WTC11 (cell line): Measurements from ENCODE around the gene TRA2A. TPM values are rescaled to one million over a fixed set of nuclear protein-coding genes. Genes with fewer than 3 reads are reported as not detected.

Source experiments
- ATAC-seq: fragments of 200-7000 bp; cut with Tn5 transposase; 2 replicates; pipeline ENCODE4 v1.10.0; 2021; ENCODE audit warnings: mild to moderate bottlenecking, moderate library complexity
- CTCF ChIA-PET: fragments of 300-600 bp; sonication (Branson Sonifier 250); formaldehyde crosslinking; loops from one replicate; lab custom pipeline; 2021; ENCODE audit warnings: antibody characterized with exemption; lab: Charles Lee
- POLR2A ChIA-PET: fragments of 350-600 bp; sonication (Branson Sonifier 250); formaldehyde crosslinking; loops from one replicate; lab custom pipeline; 2021; ENCODE audit warnings: antibody characterized with exemption; lab: Charles Lee
- DNase-seq: peaks from one replicate; pipeline ENCODE4 v3.0.0; 2021; ENCODE audit warnings: low spot score
- H3K27ac Mint-ChIP-seq: 2 replicates; pipeline ENCODE4 v1.8.0; 2021; ENCODE audit warnings: mixed read lengths
- H3K27me3 Mint-ChIP-seq: 2 replicates; pipeline ENCODE4 v1.8.0; 2021; ENCODE audit warnings: low read depth, mild to moderate bottlenecking, moderate library complexity, mixed read lengths
- H3K36me3 Mint-ChIP-seq: 2 replicates; pipeline ENCODE4 v1.8.0; 2021; ENCODE audit warnings: mixed read lengths
- H3K4me1 Mint-ChIP-seq: 2 replicates; pipeline ENCODE4 v1.8.0; 2022; ENCODE audit warnings: mixed read lengths
- H3K4me3 Mint-ChIP-seq: 2 replicates; pipeline ENCODE4 v1.8.0; 2021; ENCODE audit warnings: mild to moderate bottlenecking, moderate library complexity, mixed read lengths
- H3K9me3 Mint-ChIP-seq: 2 replicates; pipeline ENCODE4 v1.8.0; 2021; ENCODE audit warnings: mixed read lengths
- CREB1 ChIP-seq: sonication (generic); formaldehyde crosslinking; IDR thresholded peaks from 2 replicates; pipeline ENCODE4 v1.8.0; 2023; ENCODE audit warnings: mild to moderate bottlenecking, missing genetic modification reagents
- ELF4 ChIP-seq: sonication (generic); formaldehyde crosslinking; IDR thresholded peaks from 2 replicates; pipeline ENCODE4 v1.8.1; 2022; ENCODE audit warnings: low read depth, mild to moderate bottlenecking, moderate library complexity, missing genetic modification reagents
- GABPB1 ChIP-seq: sonication (generic); formaldehyde crosslinking; IDR thresholded peaks from 2 replicates; pipeline ENCODE4 v1.8.1; 2023; ENCODE audit warnings: mild to moderate bottlenecking, missing genetic modification reagents
- HMGA2 ChIP-seq: fragments of 250-450 bp; sonication (Bioruptor Pico); IDR thresholded peaks from 2 replicates; pipeline ENCODE4 v1.4.0; 2021; ENCODE audit warnings: mild to moderate bottlenecking, moderate library complexity
- KAT7 ChIP-seq: sonication (generic); formaldehyde crosslinking; IDR thresholded peaks from 2 replicates; pipeline ENCODE4 v1.8.1; 2023; ENCODE audit warnings: missing genetic modification reagents, mild to moderate bottlenecking, borderline replicate concordance
- NFATC4 ChIP-seq: fragments of 250-450 bp; sonication (Bioruptor Pico); IDR thresholded peaks from 2 replicates; pipeline ENCODE4 v1.9.0; 2021; ENCODE audit warnings: mild to moderate bottlenecking
- NR1H2 ChIP-seq: sonication (generic); formaldehyde crosslinking; IDR thresholded peaks from 2 replicates; pipeline ENCODE4 v1.9.0; 2021; ENCODE audit warnings: mild to moderate bottlenecking, moderate library complexity, missing genetic modification reagents
- SP1 ChIP-seq: sonication (generic); formaldehyde crosslinking; conservative IDR thresholded peaks from 2 replicates; pipeline ENCODE4 v1.8.1; 2022; ENCODE audit warnings: missing genetic modification reagents
- TEAD1 ChIP-seq: sonication (generic); formaldehyde crosslinking; IDR thresholded peaks from 2 replicates; pipeline ENCODE4 v1.8.0; 2022; ENCODE audit warnings: mild to moderate bottlenecking, missing genetic modification reagents
- ZNF416 ChIP-seq: fragments of 250-450 bp; sonication (Bioruptor Pico); IDR thresholded peaks from 2 replicates; pipeline ENCODE4 v1.9.0; 2021; ENCODE audit warnings: mild to moderate bottlenecking, inconsistent platforms
- ZNF423 ChIP-seq: fragments of 250-450 bp; sonication (Bioruptor Pico); IDR thresholded peaks from 2 replicates; pipeline ENCODE4 v2.1.2; 2022; ENCODE audit warnings: mild to moderate bottlenecking, moderate library complexity
- ZNF512 ChIP-seq: sonication (generic); formaldehyde crosslinking; IDR thresholded peaks from 2 replicates; pipeline ENCODE4 v1.8.1; 2022; ENCODE audit warnings: missing genetic modification reagents, borderline replicate concordance
- ZNF532 ChIP-seq: fragments of 250-450 bp; sonication (Bioruptor Pico); IDR thresholded peaks from 2 replicates; pipeline ENCODE4 v1.9.0; 2021; ENCODE audit warnings: mild to moderate bottlenecking, borderline replicate concordance
- total RNA-seq: library from RNA; stranded (reverse); gene quantifications from 3 replicates; pipeline ENCODE4 v1.2.3, GENCODE V29; 2021
- TF ChIP-seq, protein P1 (sequence below): sonication (generic); formaldehyde crosslinking; IDR thresholded peaks from 2 replicates; pipeline ENCODE4 v1.8.1; 2023; ENCODE audit warnings: mild to moderate bottlenecking, moderate library complexity, missing genetic modification reagents
- TF ChIP-seq, protein P2 (sequence below): fragments of 200-600 bp; IDR thresholded peaks from 2 replicates; pipeline ENCODE4 v1.8.0; 2022; ENCODE audit warnings: antibody characterized with exemption

Gene TRA2A
- total RNA-seq, 1 experiment from 2014 or later, result 110 TPM

DNA sequence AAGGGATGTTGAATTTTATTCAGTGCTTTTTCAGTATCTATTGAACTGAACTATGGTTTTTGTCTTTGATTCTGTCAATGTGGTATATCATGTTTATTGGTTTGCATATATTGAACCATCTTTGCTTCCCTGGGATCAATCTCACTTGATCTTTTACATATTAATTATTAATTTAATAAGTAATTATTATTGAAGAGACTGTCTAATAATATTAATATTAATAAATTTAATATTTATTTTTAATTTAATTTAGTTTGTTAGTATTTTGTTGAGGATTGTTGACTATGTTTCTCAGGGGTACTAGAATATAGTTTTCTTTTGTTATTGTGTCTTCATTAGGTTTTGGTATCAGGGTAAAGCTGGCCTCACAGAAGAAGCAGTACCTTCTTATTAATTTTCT is 26.5 kb upstream of the TRA2A start:
- ChIA-PET CTCF (no interaction called here), POLR2A (no interaction called here)
- Mint-ChIP-seq H3K27ac (no peak overlapping the region), H3K4me3 (no peak overlapping the region), H3K27me3 (no peaks in the 10 kb centered on the region; the same call in 1 of the 2 replicates), H3K9me3 (no peaks in the 10 kb centered on the region), H3K4me1 (no peaks in the 10 kb centered on the region), H3K36me3 (no peaks in the 10 kb centered on the region)
- no peak for DNase-seq
- no peak for ATAC-seq
- TF ChIP-seq HMGA2 (CRISPR knock-in tag) (peak; percentile 96), ZNF532 (CRISPR knock-in tag) (no peak)

DNA sequence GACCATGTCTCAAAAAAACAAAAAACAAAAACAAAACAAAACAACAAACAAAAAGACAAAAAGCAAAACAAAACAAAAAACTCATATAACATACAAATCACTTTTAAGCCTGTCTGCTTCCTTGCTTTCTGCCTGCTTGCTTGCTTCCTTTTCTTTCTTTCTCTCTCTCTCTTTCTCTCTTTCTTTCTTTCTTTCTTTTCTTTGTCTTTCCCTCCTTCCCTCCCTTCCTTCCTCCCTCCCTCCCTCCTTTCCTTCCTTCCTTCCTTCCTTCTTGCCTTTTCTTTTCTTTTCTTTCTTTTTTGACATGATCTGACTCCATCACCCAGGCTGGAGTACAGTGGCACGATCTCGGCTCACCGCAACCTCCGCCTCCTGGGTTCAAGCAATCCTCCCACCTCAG is 15.9 kb upstream of the TRA2A start:
- peaks cover 3% of the 10 kb centered on the region for H3K9me3 Mint-ChIP-seq
- TF ChIP-seq KAT7 (CRISPR knock-in tag) (no peak), ZNF416 (no peak), TEAD1 (CRISPR knock-in tag) (no peak), ELF4 (no peak), SP1 (no peak), NR1H2 (no peak), ZNF423 (CRISPR knock-in tag) (no peak), GABPB1 (CRISPR knock-in tag) (no peak), NFATC4 (CRISPR knock-in tag) (no peak)
- TF ChIP-seq, protein P1, sequence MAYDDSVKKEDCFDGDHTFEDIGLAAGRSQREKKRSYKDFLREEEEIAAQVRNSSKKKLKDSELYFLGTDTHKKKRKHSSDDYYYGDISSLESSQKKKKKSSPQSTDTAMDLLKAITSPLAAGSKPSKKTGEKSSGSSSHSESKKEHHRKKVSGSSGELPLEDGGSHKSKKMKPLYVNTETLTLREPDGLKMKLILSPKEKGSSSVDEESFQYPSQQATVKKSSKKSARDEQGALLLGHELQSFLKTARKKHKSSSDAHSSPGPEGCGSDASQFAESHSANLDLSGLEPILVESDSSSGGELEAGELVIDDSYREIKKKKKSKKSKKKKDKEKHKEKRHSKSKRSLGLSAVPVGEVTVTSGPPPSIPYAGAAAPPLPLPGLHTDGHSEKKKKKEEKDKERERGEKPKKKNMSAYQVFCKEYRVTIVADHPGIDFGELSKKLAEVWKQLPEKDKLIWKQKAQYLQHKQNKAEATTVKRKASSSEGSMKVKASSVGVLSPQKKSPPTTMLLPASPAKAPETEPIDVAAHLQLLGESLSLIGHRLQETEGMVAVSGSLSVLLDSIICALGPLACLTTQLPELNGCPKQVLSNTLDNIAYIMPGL (CRISPR knock-in tag), result no peak
- POLR2A ChIA-PET, result no interaction called here
- no peaks in the 10 kb centered on the region for H3K27me3 Mint-ChIP-seq
- peaks cover 2% of the 10 kb centered on the region for H3K4me1 Mint-ChIP-seq
- no peak for ATAC-seq
- no peak for DNase-seq
- CTCF ChIA-PET, result interaction anchor here (1.0 to 1.9 kb wide), 6 partner anchors 16 to 1168 kb away, joined by 5 to 14 read pairs (median 11); partner anchors contain the start of genes CCDC126 and TRA2A
- no peaks in the 10 kb centered on the region for H3K36me3 Mint-ChIP-seq
- no peak overlapping the region for H3K27ac Mint-ChIP-seq
- no peak overlapping the region for H3K4me3 Mint-ChIP-seq

DNA sequence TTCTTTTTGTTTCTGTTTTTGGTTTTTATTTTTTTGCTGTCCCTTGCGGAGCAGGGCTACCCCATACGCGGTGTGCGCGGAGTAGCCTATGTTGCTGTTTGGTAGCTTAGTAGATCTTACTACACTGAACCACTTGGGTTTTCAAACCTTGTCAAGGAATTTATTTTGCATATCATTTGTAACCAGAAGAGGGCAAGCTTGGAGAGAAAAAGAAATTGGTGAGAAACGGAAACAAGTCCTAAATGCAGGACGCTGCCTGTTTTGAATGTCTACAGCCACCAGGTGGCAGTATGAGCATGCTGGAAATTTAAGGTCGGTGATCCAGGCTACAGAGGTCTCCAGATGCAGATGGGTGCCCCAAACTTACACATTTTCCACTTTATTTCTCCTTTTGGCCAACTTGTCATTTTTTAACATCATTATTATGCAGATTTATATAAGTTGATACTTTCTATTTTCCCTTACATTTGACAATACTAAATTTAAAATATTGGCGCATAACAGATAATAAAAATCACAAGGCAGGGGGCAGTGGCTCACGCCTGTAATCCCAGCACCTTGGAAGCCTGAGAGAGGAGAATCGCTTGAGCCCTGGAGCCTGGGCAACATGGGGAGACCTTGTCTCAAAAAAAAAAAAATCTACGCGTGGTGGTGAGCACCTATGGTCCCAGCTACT is 15.3 kb upstream of the TRA2A start:
- Mint-ChIP-seq H3K4me3 (no peak overlapping the region), H3K4me1 (peaks cover 2% of the 10 kb centered on the region), H3K36me3 (no peaks in the 10 kb centered on the region), H3K27me3 (no peaks in the 10 kb centered on the region), H3K9me3 (peaks cover 6% of the 10 kb centered on the region), H3K27ac (no peak overlapping the region)
- POLR2A ChIA-PET, result no interaction called here
- TF ChIP-seq ZNF512 (CRISPR knock-in tag) (no peak), CREB1 (no peak)
- TF ChIP-seq, protein P2, sequence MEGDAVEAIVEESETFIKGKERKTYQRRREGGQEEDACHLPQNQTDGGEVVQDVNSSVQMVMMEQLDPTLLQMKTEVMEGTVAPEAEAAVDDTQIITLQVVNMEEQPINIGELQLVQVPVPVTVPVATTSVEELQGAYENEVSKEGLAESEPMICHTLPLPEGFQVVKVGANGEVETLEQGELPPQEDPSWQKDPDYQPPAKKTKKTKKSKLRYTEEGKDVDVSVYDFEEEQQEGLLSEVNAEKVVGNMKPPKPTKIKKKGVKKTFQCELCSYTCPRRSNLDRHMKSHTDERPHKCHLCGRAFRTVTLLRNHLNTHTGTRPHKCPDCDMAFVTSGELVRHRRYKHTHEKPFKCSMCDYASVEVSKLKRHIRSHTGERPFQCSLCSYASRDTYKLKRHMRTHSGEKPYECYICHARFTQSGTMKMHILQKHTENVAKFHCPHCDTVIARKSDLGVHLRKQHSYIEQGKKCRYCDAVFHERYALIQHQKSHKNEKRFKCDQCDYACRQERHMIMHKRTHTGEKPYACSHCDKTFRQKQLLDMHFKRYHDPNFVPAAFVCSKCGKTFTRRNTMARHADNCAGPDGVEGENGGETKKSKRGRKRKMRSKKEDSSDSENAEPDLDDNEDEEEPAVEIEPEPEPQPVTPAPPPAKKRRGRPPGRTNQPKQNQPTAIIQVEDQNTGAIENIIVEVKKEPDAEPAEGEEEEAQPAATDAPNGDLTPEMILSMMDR, result peak; percentile 82
- DNase-seq, result peak; percentile 78
- CTCF ChIA-PET, result interaction anchor here (0.6 to 1.9 kb wide), 49 partner anchors 10 to 1169 kb away, joined by 3 to 14 read pairs (median 4); partner anchors contain the start of genes CCDC126, GPNMB and TRA2A
- peak; percentile 89 for ATAC-seq
